Measurements from ENCODE around the gene CNOT3. TPM values are rescaled to one million over a fixed set of nuclear protein-coding genes. Genes with fewer than 3 reads are reported as not detected.
A peak's percentile ranks its signal among the peaks of the same experiment; 100 is the strongest.

Gene CNOT3
- total and polyA plus RNA-seq, 2 of the 13 experiments (the other 11 are each of a cell fraction or from before 2014, with no cell fraction given): 4.3 to 5.8 TPM

- TF ChIP-seq ZNF512B (CRISPR knock-in tag; IDR thresholded peaks at IDR 0.05; ENCODE audit: borderline replicate concordance): no peak
- TF ChIP-seq ZBTB34 (CRISPR knock-in tag; IDR thresholded peaks at IDR 0.05): no peak
- no peak for TF ChIP-seq ZNF460 (CRISPR knock-in tag; IDR thresholded peaks at IDR 0.05; ENCODE audit: borderline replicate concordance)
- TF ChIP-seq CEBPB (IDR thresholded peaks at IDR 0.05; ENCODE audit: borderline replicate concordance, low read depth, low read length): no peak
- no peak; the same call in 1 of the 2 replicates for TF ChIP-seq BORCS8-MEF2B (CRISPR knock-in tag; IDR thresholded peaks at IDR 0.05)
- no peak for TF ChIP-seq SMAD9 (CRISPR knock-in tag; IDR thresholded peaks at IDR 0.05)
- peak; percentile 85; the same call in 1 of the 2 replicates for TF ChIP-seq SRY (CRISPR knock-in tag; IDR thresholded peaks at IDR 0.05)
- TF ChIP-seq ZNF101 (CRISPR knock-in tag; IDR thresholded peaks at IDR 0.05; ENCODE audit: borderline replicate concordance, low read depth): no peak
- TF ChIP-seq MAF1 (CRISPR knock-in tag; IDR thresholded peaks at IDR 0.05; ENCODE audit: borderline replicate concordance): 0 out of 2 replicates have a peak, but pooled peaks have one; percentile 62
- TF ChIP-seq THRA (CRISPR knock-in tag; IDR thresholded peaks at IDR 0.05; ENCODE audit: borderline replicate concordance): 0 out of 2 replicates have a peak, but pooled peaks have one; percentile 31
- TF ChIP-seq ZNF496 (CRISPR knock-in tag; IDR thresholded peaks at IDR 0.05; ENCODE audit: insufficient replicate concordance): no peak
- peak; percentile 52; the same call in 1 of the 2 replicates for TF ChIP-seq ZNF768 (CRISPR knock-in tag; IDR thresholded peaks at IDR 0.05)
- no peak for TF ChIP-seq ONECUT2 (CRISPR knock-in tag; IDR thresholded peaks at IDR 0.05)
- no peak; the same call in 1 of the 2 replicates for TF ChIP-seq THAP8 (CRISPR knock-in tag; IDR thresholded peaks at IDR 0.05; ENCODE audit: borderline replicate concordance)
- no peak for TF ChIP-seq CENPT (CRISPR knock-in tag; IDR thresholded peaks at IDR 0.05; ENCODE audit: low read depth)
- no peak for TF ChIP-seq HES4 (CRISPR knock-in tag; IDR thresholded peaks at IDR 0.05; ENCODE audit: borderline replicate concordance)
- TF ChIP-seq ZNF362 (CRISPR knock-in tag; IDR thresholded peaks at IDR 0.05; ENCODE audit: borderline replicate concordance): no peak
- no peak for TF ChIP-seq IRX3 (CRISPR knock-in tag; IDR thresholded peaks at IDR 0.05; ENCODE audit: borderline replicate concordance, low read depth)
- TF ChIP-seq RFX1 (IDR thresholded peaks at IDR 0.05): no peak
- no peak; the same call in 1 of the 2 replicates for TF ChIP-seq ZMAT3 (CRISPR knock-in tag; conservative IDR thresholded peaks at IDR 0.05)
- no peak for TF ChIP-seq SNAI1 (CRISPR knock-in tag; IDR thresholded peaks at IDR 0.05; ENCODE audit: borderline replicate concordance)
These were observed 35.0 kb upstream of the CNOT3 start, which contains the start of gene NDUFA3 (continued) for GRCh38 chr19:54102421-54103169.

All from HepG2 (cell line).